PC-3 (cell line): Measurements from ENCODE around the gene CNIH3. TPM values are rescaled to one million over a fixed set of nuclear protein-coding genes. Genes with fewer than 3 reads are reported as not detected.
"Not testable (repeated sequence)": the region's sequence is repeated elsewhere in the genome, so short reads cannot be mapped to it uniquely, and the experiment has no call there.

Source experiments
- ATAC-seq: fragments of 200-7000 bp; cut with Tn5 transposase; 2 replicates; pipeline ENCODE4 v1.9.1; 2020; ENCODE audit warnings: mild to moderate bottlenecking, moderate library complexity
- Bru-seq: library from RNA; stranded (reverse); fragments of 400-500 nt; gene quantifications from one replicate; lab custom pipeline; 2021; lab: Mats Ljungman, UMichigan
- BruChase-seq, 2 experiments: library from RNA; stranded (reverse); fragments of 400-500 nt; gene quantifications; one replicate each; lab custom pipeline; 2021; lab: Mats Ljungman, UMichigan
- BruUV-seq: library from RNA; stranded (reverse); fragments of 400-500 nt; replicated peaks from 2 replicates; lab custom pipeline; 2021; lab: Mats Ljungman, UMichigan
- CTCF ChIA-PET: fragments of 300-600 bp; sonication (Branson Sonifier 250); formaldehyde crosslinking; loops from one replicate; lab custom pipeline; 2022; ENCODE audit warnings: antibody characterized with exemption; lab: Charles Lee
- POLR2A ChIA-PET: fragments of 300-600 bp; sonication (Branson Sonifier 250); formaldehyde crosslinking; loops from one replicate; lab custom pipeline; 2022; ENCODE audit warnings: antibody characterized with exemption; ENCODE audit not compliant: unreplicated experiment; lab: Charles Lee
- DNase-seq: peaks from one replicate; pipeline ENCODE4 v3.0.0-alpha.2; 2015
- H2AFZ ChIP-seq: fragments of 300-600 bp; sonication (generic); 2 replicates; pipeline ENCODE4 v1.6.0; 2016; ENCODE audit warnings: antibody characterized with exemption, low read length
- H3F3A ChIP-seq: fragments of 300-600 bp; sonication (generic); one replicate; pipeline ENCODE4 v1.6.0; 2017; ENCODE audit warnings: antibody characterized with exemption, low read length, control low read depth, mild to moderate bottlenecking; ENCODE audit not compliant: unreplicated experiment
- H3K27ac ChIP-seq: fragments of 300-600 bp; sonication (generic); 2 replicates; pipeline ENCODE4 v1.5.1; 2016; ENCODE audit warnings: mild to moderate bottlenecking, low read length
- H3K27me3 ChIP-seq: fragments of 300-600 bp; sonication (generic); 2 replicates; pipeline ENCODE4 v1.6.1; 2016; ENCODE audit warnings: low read length, mixed read lengths
- H3K36me3 ChIP-seq: fragments of 300-600 bp; sonication (generic); 2 replicates; pipeline ENCODE4 v1.6.1; 2016; ENCODE audit warnings: low read depth, mixed run types, low read length, mixed read lengths
- H3K4me1 ChIP-seq: fragments of 300-600 bp; sonication (generic); 2 replicates; pipeline ENCODE4 v1.5.1; 2016; ENCODE audit warnings: low read length; ENCODE audit not compliant: insufficient read depth
- H3K4me2 ChIP-seq: fragments of 300-600 bp; sonication (generic); 2 replicates; pipeline ENCODE4 v1.6.0; 2016; ENCODE audit warnings: low read length
- H3K4me3 ChIP-seq: fragments of 300-600 bp; sonication (generic); 2 replicates; pipeline ENCODE4 v1.5.1; 2016; ENCODE audit warnings: mild to moderate bottlenecking, low read length, mixed read lengths
- H3K79me2 ChIP-seq: fragments of 300-600 bp; sonication (generic); 2 replicates; pipeline ENCODE4 v1.6.1; 2017; ENCODE audit warnings: low read length, mixed read lengths
- H3K9ac ChIP-seq: fragments of 300-600 bp; sonication (generic); 2 replicates; pipeline ENCODE4 v1.6.0; 2016; ENCODE audit warnings: mild to moderate bottlenecking, low read length
- H3K9me2 ChIP-seq: fragments of 300-600 bp; sonication (generic); replicated peaks from 2 replicates; pipeline ENCODE4 v1.6.1; 2016; ENCODE audit warnings: mixed run types, low read length, mixed read lengths
- H3K9me3 ChIP-seq: fragments of 300-600 bp; sonication (generic); 2 replicates; pipeline ENCODE4 v1.6.1; 2016; ENCODE audit warnings: low read length, mixed read lengths
- H4K20me1 ChIP-seq: fragments of 300-600 bp; sonication (generic); 2 replicates; pipeline ENCODE4 v1.6.1; 2016; ENCODE audit warnings: low read length, mixed read lengths
- EZH2 ChIP-seq: fragments of 300-600 bp; sonication (generic); IDR thresholded peaks from one replicate; pipeline ENCODE4 v1.6.1; 2017; ENCODE audit warnings: antibody characterized with exemption, mild to moderate bottlenecking, low read length; ENCODE audit not compliant: unreplicated experiment
- EZH2phosphoT487 ChIP-seq: fragments of 300-600 bp; sonication (generic); IDR thresholded peaks from 2 replicates; pipeline ENCODE4 v1.6.1; 2018; ENCODE audit warnings: mild to moderate bottlenecking, antibody characterized with exemption, low read length, borderline replicate concordance
- intact Hi-C: fragments of 100-400 bp; cut with micrococcal nuclease; formaldehyde crosslinking; loops from 2 replicates; pipeline ENCODE4 v1.9.0; 2023
- long read RNA-seq: library from polyadenylated mRNA; unstranded; transcript quantifications from one replicate; pipeline ENCODE4 v2.0.0, GENCODE V29; 2021; ENCODE audit not compliant: unreplicated experiment
- total RNA-seq: library from RNA; depleted of rRNA; stranded (reverse); fragments of >200 nt; gene quantifications from 2 replicates; pipeline ENCODE4 v1.2.3, GENCODE V29; 2014; rRNA removed
- TF ChIP-seq, protein P1 (sequence below): fragments of 300-600 bp; sonication (generic); conservative IDR thresholded peaks from 2 replicates; pipeline ENCODE4 v1.5.1; 2017; ENCODE audit warnings: antibody characterized with exemption, low read depth, mild to moderate bottlenecking, low read length

Gene CNIH3
- total RNA-seq (5.6 and 7.4 TPM in 2 replicates), Bru-seq, nascent RNA (percentile 53 among the genes with signal in this experiment), BruChase-seq, experiment 1, labeled RNA remaining after a 6-hour chase (percentile 53 among the genes with signal in this experiment), BruChase-seq, experiment 2, labeled RNA remaining after a 2-hour chase (percentile 53 among the genes with signal in this experiment)
- long read RNA-seq, transcript CNIH3-201 (6 exons, 2,558 nt), result major isoform, 6 of 14 reads
- long read RNA-seq, partial matches to known transcripts, result 0 of 14 reads
- long read RNA-seq, other reads (novel, unspliced or antisense), result 8 of 14 reads

GRCh38 chr1:224615861-224616755 is at the start of gene CNIH3:
Gene CNIH3, plus strand, starts transcription at chr1:224616317. Its CDS starts 858 bp downstream, at chr1:224617175.
- H3K9me3 ChIP-seq, result no peaks in the 10 kb centered on the region
- ATAC-seq, result peak; percentile 86
- H3K4me1 ChIP-seq, result peaks cover 16% of the 10 kb centered on the region; the same call in 1 of the 2 replicates
- no peaks in the 10 kb centered on the region for H3F3A ChIP-seq
- peak within 1 kb of the TSS; percentile 80 for H3K4me3 ChIP-seq
- H3K9me2 ChIP-seq, result no peaks in the 10 kb centered on the region
- CTCF ChIA-PET, result interaction anchor here (0.6 to 1.1 kb wide), 2 partner anchors 19 to 51 kb away, joined by 3 read pairs; no protein-coding TSS in a partner anchor
- H4K20me1 ChIP-seq, result no peaks in the 10 kb centered on the region
- DNase-seq, result peak; percentile 75
- intact Hi-C loops, result loop anchor here (1.0 to 5.0 kb wide), 2 partner anchors 21 to 49 kb away; no protein-coding TSS in a partner anchor
- H3K27ac ChIP-seq, result no peak within 1 kb of the TSS
- H3K79me2 ChIP-seq, result peaks cover 6% of the 10 kb centered on the region; the same call in 1 of the 2 replicates
- H2AFZ ChIP-seq, result peak within 1 kb of the TSS; percentile 92
- no peaks in the 10 kb centered on the region for H3K36me3 ChIP-seq
- TF ChIP-seq EZH2 (no peak), EZH2phosphoT487 (no peak)
- TF ChIP-seq, protein P1, sequence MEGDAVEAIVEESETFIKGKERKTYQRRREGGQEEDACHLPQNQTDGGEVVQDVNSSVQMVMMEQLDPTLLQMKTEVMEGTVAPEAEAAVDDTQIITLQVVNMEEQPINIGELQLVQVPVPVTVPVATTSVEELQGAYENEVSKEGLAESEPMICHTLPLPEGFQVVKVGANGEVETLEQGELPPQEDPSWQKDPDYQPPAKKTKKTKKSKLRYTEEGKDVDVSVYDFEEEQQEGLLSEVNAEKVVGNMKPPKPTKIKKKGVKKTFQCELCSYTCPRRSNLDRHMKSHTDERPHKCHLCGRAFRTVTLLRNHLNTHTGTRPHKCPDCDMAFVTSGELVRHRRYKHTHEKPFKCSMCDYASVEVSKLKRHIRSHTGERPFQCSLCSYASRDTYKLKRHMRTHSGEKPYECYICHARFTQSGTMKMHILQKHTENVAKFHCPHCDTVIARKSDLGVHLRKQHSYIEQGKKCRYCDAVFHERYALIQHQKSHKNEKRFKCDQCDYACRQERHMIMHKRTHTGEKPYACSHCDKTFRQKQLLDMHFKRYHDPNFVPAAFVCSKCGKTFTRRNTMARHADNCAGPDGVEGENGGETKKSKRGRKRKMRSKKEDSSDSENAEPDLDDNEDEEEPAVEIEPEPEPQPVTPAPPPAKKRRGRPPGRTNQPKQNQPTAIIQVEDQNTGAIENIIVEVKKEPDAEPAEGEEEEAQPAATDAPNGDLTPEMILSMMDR, result no peak
- peak within 1 kb of the TSS; percentile 98 for H3K4me2 ChIP-seq
- TSS peak; percentile 34 for BruUV-seq
- peak within 1 kb of the TSS; percentile 57 for H3K9ac ChIP-seq
- POLR2A ChIA-PET, result interaction anchor here (0.5 to 0.8 kb wide), 4 partner anchors 20 to 161 kb away, joined by 3 to 4 read pairs (median 4); no protein-coding TSS in a partner anchor
- H3K27me3 ChIP-seq, result no peaks in the 10 kb centered on the region

DNA sequence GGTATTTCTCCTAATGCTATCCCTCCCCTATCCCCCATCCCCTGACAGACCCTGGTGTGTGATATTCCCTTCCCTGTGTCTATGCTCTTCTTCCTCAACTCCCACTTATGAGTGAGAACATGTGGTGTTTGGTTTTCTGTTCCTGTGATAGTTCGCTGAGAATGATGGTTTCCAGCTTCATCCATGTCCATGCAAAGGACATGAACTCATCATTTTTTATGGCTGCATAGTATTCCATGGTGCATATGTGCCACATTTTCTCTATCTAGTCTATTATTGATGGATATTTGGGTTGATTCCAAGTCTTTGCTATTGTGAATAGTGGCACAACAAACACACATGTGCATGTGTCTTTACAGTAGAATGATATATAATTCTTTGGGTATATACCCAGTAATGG is 49.6 kb upstream of the CNIH3 start:
- BruUV-seq, ATAC-seq, H3K27me3 ChIP-seq, H3K9me2 ChIP-seq, H4K20me1 ChIP-seq, H3K9me3 ChIP-seq, H3K36me3 ChIP-seq, H3K4me3 ChIP-seq, H3K79me2 ChIP-seq, H3K9ac ChIP-seq, POLR2A ChIA-PET, DNase-seq, CTCF ChIA-PET, H2AFZ ChIP-seq: not testable (repeated sequence)
- intact Hi-C loops, result loop anchor here (5.0 kb wide), 2 partner anchors 51 to 134 kb away; partner anchors contain the start of genes CNIH3 and WDR26
- Histone ChIP-seq H3F3A (peaks cover 33% of the 10 kb centered on the region), H3K4me1 (peaks cover 47% of the 10 kb centered on the region), H3K4me2 (peak overlapping the region; percentile 76; the same call in 1 of the 2 replicates), H3K27ac (peak overlapping the region; percentile 94)

DNA sequence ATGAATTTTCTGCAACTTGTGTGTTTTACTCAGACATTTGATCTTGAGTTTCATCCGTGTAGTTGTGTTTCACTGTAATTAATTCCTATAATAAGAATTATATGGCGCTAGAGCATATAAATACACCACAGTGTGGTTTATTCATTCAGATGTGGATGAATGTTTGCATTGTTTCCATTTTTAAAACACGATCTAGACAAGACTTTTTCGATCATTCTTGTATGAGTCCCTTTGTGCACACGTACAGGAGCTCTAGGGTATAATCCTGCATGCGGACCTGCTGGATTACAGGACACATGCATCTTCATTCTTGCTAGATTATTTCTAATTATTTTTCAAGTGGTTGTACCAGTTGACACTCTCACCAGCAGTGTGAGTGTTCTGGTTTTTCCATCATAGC is 46.8 kb upstream of the CNIH3 start:
- Histone ChIP-seq H3K9ac (no peak overlapping the region), H3K4me3 (no peak overlapping the region), H3K9me2 (no peaks in the 10 kb centered on the region), H3K27me3 (no peaks in the 10 kb centered on the region), H3K4me2 (no peak overlapping the region), H3K27ac (no peak overlapping the region), H3K4me1 (peaks cover 30% of the 10 kb centered on the region), H4K20me1 (no peaks in the 10 kb centered on the region), H3F3A (peaks cover 15% of the 10 kb centered on the region), H3K36me3 (no peaks in the 10 kb centered on the region), H3K9me3 (no peaks in the 10 kb centered on the region), H2AFZ (no peak overlapping the region), H3K79me2 (no peaks in the 10 kb centered on the region)
- TF ChIP-seq EZH2, result no peak
- TF ChIP-seq, protein P1, result no peak
- TF ChIP-seq EZH2phosphoT487, result no peak
- ATAC-seq, result no peak
- ChIA-PET CTCF (no interaction called here), POLR2A (no interaction called here)
- intact Hi-C loops, result loop anchor here (5.0 kb wide), 2 partner anchors 48 to 137 kb away; partner anchors contain the start of genes CNIH3 and WDR26
- no peak for DNase-seq
- no TSS peak for BruUV-seq

DNA sequence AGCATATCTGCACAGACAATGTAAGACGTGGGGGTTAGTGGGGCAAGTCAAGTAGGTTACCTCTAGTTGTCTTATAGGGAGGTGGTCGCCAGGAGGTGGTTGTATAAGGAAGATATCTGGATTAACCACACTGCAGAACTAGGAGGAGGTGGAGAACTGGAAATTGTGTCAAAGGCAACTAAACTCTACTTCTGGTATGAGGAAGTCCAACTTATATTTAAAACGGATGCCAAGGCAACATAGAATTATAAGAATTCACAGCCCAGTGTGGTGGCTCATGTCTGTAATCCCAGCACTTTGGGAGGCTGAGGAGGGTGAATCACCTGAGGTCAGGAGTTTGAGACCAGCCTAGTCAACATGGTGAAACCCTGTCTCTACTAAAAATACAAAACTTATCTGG is 44.1 kb upstream of the CNIH3 start:
- DNase-seq, result peak; percentile 71
- intact Hi-C loops, H3K9ac ChIP-seq, POLR2A ChIA-PET, H3K4me2 ChIP-seq, H3K9me3 ChIP-seq, H3K79me2 ChIP-seq, H3K4me3 ChIP-seq, H4K20me1 ChIP-seq, H3K9me2 ChIP-seq, H2AFZ ChIP-seq, CTCF ChIA-PET, H3K27me3 ChIP-seq, BruUV-seq, H3K27ac ChIP-seq, H3K36me3 ChIP-seq, H3F3A ChIP-seq: not testable (repeated sequence)
- ATAC-seq, result peak; percentile 53; the same call in 1 of the 2 replicates
- H3K4me1 ChIP-seq, result peaks cover 10% of the 10 kb centered on the region
